GM19463 (cell line): ENCODE measurements around the gene PTBP3.
"Not testable (repeated sequence)": the region's sequence is repeated elsewhere in the genome, so short reads cannot be mapped to it uniquely, and the experiment has no call there.

Source experiments
- ATAC-seq: cut with Tn5 transposase; IDR thresholded peaks from one replicate; pipeline ENCODE4 v1.9.1; 2021; ENCODE audit warnings: mild to moderate bottlenecking, moderate library complexity; ENCODE audit not compliant: unreplicated experiment

Gene PTBP3

DNA sequence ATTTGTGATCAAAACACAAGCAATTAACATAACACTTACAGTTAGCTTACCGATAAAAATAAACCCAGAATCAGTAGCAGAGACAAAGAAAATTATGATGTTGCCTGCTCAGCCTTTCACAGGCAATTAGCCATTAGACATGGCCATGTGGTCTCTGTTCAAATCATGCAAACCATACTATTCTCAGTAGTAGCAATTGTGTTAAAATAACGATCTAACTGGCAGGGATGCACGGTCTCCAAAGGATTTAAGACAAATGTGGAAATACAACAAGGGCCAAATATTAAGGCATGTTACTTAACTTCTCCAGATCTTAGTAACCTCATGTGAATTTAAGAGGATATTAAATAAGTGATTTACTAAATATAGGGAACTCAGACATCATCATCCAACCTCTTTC is 59.5 kb downstream of the PTBP3 start:
- ATAC-seq: no peak

DNA sequence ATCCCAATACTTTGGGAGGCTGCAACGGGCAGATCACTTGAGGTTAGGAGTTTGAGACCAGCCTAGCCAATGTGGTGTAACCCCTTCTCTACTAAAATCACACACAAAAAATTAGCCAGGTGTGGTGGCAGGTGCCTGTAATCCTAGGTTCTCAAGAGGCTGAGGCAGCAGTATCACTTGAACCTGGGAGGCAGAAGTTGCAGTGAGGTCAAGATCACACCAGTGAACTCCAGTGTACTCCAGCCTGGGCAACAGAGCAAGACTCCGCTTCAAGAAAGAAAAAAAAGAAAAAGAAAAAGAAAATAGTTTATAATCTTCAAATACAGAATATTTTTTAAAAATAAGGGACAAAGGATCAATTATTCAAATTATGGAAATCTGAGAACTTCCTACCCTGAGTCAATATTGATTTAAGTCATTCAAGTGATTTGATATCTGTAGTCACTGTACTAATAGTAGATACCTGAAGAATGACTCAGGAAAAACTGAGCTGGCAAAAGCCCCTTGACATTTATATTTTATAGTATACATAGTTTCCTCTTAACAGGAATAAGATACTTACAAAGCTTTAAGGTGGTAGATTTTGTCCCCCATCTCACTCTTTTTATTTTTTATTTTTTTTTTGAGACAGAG is 61.8 kb downstream of the PTBP3 start:
- no peak for ATAC-seq

DNA sequence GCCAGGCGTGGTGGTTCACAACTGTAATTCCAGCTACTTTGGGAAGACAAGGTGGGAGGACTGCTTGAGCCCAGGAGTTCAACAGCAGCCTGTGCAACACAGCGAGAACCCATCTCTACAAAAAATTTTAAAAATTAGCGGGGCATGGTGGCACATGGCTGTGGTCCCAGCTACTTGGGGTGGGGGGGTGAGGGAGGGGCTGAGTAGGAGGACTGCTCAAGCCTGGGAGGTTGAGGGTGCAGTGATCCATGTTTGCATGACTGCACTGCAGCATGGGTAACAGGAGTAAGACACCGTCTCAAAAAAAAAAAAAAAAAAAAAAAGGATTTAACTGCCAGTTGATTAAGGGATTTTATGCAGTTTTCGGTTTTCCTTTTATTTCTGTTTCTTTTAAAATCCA is 65.0 kb downstream of the PTBP3 start:
- ATAC-seq: no peak

DNA sequence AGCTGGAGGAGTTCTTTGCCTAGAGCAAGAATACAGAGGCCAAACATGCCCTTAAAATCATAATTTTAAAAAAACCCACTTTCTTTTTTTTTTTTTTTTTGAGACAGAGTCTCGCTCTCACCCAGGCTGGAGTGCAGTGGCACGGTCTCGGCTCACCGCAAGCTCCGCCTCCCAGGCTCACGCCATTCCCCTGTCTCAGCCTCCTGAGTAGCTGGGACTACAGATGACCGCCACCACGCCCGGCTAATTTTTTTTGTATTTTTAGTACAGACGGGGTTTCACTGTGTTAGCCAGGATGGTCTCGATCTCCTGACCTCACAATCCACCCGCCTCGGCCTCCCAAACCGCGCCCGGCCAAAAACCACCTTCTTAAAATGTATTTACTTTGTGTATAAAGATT is 66.3 kb downstream of the PTBP3 start:
- ATAC-seq: not testable (repeated sequence)

DNA sequence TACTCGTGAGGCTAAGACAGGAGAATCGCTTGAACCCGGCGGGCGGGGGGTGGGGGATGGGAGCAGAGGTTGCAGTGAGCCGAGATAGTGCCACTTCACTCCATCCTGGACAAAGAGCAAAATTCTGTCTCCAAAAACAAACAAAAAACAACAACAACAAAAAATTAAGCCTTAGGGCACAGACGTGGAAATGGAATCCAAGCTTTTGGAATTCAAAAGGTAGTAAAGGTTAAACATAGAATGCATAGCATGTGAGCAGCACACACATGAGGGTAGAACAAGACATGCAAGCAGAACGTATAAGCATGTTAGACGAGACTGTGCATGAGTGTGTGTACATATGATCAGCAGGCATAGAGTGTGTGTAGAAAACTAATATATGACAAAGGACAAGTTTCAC is 68.0 kb downstream of the PTBP3 start:
- ATAC-seq: no peak

DNA sequence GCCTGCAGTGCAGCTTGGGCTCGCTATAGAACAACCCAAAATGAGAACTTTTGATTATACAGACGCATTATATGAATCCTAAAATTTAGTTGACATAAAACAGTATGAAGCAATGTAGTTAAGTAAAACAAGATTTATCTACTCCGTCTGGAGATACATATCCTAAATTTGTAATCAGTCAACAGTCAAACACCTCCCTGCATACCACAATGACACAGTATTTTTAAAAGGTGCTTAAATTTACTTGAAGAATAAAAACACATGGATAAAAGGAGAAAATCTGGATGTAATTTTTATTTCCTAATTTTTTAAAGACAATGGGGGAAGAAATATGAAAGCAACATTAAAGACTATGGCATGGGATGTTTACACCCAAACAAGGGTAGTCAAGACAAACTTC is 70.8 kb downstream of the PTBP3 start:
- ATAC-seq: no peak

DNA sequence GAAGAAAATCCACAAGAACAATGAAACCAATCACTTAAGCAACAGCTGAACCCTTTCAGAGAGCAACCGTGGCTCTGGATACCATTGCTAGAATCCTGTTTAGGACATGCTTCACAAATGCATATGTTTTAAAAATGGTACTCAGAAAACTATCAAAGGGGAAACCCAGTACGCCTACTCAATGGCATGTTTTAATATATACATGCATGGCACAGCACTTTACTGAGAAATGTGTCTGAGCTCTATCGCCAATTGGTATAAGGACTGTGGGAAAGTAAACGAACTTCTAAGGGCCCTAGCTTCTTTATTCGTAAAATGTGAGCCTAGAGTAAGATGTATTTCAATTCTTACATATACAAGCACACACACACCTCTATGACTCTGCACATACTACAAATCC is 72.3 kb downstream of the PTBP3 start:
- ATAC-seq: no peak

DNA sequence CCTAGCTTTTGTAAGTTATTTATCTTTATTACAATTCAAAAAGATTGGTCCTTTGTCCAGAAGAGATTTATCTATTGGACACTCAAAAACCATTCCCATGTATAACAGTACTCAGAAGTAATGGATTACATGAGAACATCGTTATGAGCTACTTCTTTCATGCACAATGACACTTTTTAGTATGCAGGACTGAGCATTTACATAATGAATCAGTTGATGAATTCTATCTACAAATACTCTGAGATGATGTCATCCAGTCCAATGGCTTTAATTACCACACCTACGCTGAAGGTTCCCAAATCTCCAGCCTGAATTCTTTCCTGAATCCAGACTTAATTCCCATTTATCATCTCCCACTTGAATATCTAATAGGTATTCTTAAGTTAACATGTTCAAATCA is 75.3 kb downstream of the PTBP3 start:
- no peak for ATAC-seq

DNA sequence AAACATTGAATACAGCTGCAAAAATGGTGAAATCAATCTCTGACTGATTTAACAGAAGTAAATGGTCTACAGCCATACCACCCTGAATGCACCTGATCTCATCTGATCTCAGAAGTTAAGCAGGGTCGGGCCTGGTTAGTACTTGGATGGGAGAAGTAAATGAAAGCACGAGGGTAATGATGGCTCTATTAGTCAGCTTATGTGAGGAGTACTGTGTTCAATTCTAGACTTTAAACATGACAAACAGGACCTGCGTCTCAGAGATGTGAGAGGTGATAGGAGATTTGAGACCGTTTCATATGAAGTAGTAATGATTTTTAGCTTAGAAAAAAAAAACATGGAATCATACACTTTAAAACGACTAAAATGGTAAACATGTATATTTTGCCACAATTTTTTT is 81.2 kb downstream of the PTBP3 start:
- no peak for ATAC-seq

DNA sequence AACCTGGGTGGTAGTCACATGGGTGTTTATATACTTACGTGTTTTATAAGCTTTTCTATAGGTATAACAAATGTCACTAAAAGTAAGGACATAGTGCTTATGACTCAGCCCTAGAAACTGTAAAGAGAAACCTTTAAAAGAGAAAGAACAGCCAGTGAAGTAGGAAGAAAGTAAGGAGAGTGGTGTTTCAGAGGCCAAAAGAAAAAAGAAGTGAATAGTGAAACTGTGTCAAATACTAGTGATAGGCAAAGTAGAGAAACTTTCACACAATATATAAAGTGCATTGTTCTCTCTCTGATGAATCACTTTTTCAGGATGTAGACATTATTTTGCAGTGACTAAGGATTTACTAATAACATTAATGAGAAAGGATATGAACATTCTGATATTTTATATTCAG is 84.1 kb downstream of the PTBP3 start:
- ATAC-seq: peak; percentile 73

DNA sequence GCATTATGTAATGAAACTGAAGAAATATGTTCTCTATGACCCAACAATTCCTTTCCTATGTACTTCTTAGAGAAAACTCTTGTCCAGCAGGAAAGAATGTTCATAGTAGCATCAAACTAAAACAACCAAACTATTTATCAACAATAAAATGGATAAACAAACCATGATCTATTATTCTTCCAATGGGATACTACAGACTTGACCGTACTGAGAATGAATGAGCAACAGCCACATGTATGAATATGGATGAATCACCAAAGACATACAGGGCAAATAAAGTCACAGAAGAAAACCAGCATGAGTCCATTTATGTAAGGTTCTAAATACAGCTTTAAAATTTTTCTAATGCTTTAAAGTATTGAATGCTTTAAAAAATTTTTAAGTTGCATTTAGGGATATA is 84.7 kb downstream of the PTBP3 start:
- no peak for ATAC-seq

DNA sequence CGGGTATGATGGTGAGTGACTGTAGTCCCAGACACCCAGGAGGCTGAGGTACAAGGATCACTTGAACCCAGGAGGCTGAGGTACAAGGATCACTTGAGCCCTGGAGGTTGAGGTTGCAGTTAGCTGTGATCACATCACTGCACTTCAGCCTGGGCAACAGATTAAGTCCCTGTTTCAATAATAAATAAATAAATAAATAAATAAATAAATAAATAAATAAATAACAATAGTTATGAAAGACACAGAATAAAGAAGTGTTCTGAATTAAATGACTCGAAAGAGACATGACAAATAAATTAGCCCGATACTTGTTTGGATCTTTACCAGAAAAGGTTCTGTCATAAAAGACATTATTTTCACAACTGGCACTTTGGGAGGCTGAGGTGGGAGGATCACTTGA is 86.3 kb downstream of the PTBP3 start:
- no peak for ATAC-seq

DNA sequence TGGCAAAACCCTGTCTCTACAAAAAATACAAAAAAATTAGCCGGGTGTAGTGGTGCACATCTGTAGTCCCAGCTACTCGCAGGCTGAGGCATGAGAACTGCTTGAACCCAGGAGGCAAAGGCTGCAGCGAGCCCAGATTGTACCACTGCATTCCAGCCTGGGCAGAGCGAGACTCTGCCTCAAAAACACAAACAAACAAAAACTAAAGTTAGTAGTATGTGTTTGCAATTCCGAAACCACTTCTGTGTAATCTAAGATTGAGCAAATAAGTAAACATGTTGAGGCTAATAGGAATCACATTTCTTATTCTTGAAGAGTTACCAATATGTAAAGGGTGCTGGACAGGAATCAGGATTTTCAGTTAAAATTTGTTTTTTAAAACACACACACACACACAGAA is 88.3 kb downstream of the PTBP3 start:
- no peak for ATAC-seq

DNA sequence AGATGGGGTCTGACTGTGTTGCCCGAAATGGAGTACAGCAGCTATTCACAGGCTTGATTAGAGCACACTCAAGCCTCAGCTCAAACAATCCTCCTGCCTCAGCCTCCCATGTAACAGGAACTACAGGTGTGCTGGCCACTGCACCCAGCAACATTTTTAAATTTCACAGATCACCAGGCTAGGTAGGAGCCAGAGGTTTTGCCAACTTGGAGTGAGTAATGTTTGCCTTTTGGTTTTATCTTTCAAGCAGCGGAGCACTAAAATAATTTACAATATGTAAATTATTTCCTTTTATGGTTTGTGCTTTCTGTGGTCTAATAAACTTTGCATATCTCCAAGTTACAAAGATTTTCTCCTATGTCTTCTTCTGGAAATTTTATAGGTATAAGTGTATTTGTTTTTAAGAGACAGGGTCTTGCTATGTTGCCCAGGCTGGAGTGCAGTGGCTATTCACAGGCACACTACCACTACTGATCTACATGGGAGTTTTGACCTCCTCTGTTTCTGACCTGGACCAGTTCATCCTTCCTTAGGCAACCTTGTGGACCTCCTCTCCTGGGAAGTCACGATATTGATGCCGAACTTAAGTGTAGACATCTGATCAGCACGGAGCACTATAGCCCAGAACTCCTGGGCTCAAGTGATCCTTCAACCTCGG is 91.1 kb downstream of the PTBP3 start:
- no peak for ATAC-seq

DNA sequence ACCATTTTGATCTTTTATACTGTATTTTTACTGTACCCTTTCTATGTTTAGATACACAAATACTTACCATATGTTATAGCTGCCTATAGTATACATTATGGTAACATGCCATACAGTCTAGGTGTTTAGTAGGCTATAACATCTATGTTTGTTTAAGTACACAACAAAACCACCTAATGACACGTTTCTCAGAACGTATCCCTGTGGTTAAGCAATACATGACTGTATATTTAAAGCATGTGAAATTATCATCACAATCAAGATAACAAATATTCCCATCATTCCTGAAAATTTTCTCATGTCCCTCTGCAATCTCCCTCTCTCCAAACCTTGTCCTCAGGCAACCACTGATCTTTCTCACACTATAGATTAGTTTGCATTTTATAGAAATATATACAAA is 91.9 kb downstream of the PTBP3 start:
- ATAC-seq: no peak

DNA sequence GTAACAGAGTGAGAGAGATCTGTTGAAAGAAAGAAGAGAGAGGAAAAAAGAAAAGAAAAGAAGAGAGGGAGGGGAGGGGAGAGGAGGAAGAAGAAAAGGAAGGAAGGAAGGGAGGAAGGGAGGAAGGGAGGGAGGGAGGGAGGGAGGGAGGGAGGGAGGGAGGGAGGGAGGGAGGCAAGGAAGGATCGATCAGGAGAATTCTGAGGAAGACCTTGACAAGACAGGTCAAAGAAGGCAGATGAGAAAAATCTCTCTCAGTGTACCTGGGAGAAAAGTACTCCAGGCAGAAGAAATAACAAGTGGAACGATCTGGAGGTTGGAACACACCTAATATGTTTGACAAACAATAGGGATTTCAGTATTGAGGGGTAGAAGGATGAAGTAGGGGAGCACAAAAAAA is 93.7 kb downstream of the PTBP3 start:
- ATAC-seq: no peak

DNA sequence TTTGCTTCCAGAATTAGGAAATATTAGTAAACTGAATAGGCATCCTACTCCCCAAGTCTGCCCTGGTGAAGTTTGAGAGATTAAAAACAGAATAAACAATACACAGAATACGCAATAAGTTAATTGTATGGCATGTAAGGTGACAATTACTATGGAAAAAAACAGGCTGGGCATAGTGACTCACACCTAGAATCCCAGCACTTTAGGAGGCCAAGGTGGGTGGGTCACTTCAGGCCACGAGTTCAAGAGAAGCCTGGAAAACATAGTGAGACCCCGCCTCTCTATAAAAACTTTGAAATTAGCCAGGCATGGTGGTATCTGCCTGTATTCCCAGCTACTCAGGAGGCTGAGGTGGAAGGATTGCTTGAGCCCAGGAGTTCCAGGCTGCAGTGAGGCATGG is 94.1 kb downstream of the PTBP3 start:
- no peak for ATAC-seq

DNA sequence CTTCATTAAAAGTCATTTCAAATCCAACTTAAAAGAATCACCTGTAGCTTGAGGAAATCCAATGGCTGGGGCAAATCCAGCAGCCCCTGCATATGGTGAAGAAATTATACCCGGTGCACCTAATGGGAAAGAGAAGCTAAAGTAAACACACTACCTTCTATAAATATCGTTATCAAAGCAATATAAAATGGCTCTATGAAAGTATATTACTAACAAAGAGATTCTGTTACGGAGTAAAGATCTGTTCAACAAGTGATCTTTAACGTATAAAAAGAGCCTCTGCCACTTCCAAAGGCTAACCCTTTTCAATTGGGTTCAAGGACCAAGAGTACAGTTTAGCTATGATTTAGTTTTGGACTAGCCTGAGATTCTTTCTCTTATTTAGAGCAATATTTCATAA is 98.6 kb downstream of the PTBP3 start:
- no peak for ATAC-seq

DNA sequence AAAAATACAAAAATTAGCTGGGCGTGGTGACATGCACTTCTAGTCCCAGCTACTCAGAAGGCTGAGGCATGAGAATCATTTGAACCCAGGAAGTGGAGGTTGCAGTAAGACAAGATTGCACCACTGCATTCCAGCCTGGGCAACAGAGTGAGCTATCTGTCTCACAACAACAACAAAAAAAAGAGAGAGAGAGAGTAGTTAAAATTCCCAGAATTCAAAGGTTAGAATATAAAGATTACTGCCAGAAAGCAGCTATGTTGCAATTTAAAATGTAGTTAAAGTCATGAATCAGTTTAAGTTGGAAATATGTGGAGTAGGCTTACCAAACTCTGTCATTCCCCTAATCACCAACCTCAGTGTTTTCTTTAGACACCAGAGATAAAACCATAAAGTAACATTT is 99.7 kb downstream of the PTBP3 start:
- ATAC-seq: no peak

DNA sequence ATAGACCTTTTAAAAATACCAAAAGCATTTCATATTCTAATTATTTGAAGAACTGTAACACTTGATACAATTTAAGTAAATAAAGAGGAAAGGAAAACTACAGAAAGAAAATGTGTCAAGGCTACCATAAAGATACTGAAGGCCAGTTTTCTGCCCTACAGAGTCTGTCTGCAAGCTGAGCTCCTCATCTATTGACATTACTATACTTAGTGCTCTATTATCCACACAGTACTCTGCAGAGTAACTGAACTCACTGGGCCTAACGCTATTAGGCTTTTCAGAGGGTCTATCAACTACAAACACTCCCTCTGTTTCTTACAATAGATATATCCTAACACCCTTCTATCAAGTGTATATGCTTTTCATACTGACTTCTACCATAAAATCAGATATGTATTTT is 101.2 kb downstream of the PTBP3 start:
- no peak for ATAC-seq

DNA sequence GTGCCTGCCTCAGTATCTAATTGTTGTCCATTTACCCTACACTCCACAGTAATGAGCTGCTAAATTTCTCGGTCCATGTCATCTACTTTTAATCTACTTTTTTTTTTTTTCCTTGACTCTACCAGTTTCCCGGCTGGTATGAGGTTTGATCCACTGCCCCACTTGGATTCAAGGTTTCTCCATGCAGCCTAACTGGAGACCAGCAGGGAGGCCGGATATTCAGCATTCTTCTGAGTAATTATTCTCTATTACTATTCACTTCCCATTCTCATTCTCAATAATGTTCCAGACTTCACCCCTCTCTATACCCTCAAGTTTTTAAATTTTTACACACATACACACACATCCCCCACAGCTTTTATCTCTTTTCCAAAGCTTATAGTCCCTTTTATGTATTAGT is 107.3 kb downstream of the PTBP3 start:
- ATAC-seq: no peak

DNA sequence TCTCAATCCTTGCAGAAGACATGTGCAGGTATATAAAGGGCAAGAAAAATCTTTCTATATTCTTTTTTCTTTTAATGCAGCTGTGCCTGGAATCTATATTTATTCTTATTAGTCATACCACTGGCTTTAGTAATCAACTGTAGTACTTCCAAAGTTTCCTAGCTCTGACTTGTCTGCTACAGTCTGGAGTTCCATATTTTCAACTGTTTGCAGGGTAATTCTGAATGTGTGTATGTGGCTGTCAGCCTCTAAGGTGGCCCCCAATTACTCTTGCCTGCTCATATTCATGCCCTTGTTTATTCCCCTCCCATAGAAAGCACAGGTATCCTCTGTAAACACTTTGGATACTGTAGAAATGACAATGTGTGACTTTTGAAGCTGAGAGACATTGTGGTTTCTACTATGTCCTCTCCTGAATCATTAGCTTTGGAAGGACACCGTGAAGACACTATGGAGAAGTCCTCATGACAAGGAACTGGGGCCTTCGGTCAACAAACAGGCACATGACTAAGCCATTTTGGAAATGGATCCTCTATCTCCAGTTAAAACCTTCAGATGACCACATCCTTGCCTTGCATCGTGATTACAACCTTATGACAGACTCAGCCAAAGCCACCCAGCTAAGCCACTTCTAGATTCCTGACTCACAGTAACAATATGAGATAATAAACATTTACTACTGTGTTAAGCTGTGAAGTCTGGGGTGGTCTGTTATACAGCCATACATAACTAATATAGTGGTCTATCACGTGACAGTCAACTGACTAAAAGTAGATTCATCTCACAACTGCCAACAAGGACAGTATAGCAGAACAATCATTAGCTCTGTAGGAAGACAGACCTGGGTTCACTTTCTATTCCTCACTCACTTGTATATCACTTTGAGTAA is 108.8 kb downstream of the PTBP3 start:
- ATAC-seq: peak; percentile 90
